ENCODE results near the gene CACFD1.

GRCh38 chr9:133485531-133486260, 25.9 kb downstream of the CACFD1 start:
- no peak for TF ChIP-seq ELF4 (IDR thresholded peaks at IDR 0.05)
- TF ChIP-seq FOXM1 (IDR thresholded peaks at IDR 0.05; ENCODE audit: borderline replicate concordance), result no peak
- no peak for TF ChIP-seq SUZ12 (IDR thresholded peaks at IDR 0.05)
- TF ChIP-seq BHLHE40 (IDR thresholded peaks at IDR 0.05; ENCODE audit: borderline replicate concordance), result no peak
- no peak for TF ChIP-seq HDGF (IDR thresholded peaks at IDR 0.05; ENCODE audit: borderline replicate concordance)
- no peak for TF ChIP-seq L3MBTL2 (conservative IDR thresholded peaks at IDR 0.05)
- no peak for TF ChIP-seq ZNF384 (IDR thresholded peaks at IDR 0.05)

Measured in HEK293T (cell line).